T-helper 22 cell (primary cell): ENCODE measurements around the gene SGTA.

ENCODE experiments used
- DNase-seq: peaks from one replicate; pipeline ENCODE4 v3.0.0-alpha.2; 2020; ENCODE audit warnings: low read depth

Gene SGTA

DNA sequence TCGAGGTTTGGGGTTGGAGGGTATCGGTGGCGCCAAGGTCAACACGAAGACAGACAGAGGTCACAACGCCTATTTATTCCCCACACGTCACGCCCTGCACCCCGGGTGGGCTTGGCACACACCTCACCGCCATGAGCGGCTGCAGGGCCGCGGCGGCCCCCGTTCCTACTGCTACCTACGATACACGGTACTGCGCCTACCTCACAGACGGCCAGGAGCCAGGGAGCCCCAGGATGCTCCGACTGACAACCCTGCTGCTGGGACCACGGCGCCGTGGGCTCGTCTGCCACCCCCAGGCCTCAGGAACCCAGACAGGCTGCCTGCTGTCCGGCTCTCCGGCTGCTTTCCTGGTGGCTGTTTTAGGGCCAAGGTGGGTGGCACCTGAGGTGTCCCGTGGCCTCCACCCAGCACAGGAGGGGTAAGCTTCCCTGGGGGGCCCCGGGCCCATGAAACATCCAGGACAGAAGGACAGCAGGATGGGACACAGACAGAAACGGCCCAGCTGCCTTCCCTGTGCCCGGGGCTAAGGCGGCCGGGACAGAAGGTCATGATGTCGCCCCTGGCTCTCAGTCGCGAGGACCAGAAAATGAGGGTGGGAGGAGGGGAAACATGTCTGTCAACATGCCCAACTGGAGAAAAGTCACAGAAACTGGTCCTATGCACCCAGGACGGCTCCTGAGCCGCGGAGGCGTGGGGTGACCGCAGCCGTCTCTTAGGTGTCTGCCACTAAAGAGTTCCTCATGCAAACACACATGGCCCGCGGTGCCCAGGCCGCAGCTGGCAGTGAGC lies 28.2 kb downstream of the SGTA start:
- DNase-seq = no peak

DNA sequence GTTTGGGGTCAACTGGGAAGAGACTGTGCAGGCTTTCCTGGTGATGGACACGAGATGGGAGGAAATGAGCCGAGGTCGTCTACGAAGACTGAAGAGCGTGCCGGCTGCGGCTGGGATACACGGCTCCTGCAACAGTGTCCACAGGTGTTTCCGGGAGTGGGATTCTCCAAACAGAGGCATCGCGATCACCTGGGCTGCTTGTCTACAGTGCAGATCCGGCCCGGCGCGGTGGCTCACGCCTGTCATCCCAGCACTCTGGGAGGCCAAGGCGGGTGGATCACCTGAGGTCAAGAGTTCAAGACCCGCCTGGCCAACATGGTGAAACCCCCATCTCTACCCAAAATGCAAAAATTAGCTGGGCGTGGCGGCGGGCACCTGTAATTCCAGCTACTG lies 31.6 kb downstream of the SGTA start:
- no peak for DNase-seq

DNA sequence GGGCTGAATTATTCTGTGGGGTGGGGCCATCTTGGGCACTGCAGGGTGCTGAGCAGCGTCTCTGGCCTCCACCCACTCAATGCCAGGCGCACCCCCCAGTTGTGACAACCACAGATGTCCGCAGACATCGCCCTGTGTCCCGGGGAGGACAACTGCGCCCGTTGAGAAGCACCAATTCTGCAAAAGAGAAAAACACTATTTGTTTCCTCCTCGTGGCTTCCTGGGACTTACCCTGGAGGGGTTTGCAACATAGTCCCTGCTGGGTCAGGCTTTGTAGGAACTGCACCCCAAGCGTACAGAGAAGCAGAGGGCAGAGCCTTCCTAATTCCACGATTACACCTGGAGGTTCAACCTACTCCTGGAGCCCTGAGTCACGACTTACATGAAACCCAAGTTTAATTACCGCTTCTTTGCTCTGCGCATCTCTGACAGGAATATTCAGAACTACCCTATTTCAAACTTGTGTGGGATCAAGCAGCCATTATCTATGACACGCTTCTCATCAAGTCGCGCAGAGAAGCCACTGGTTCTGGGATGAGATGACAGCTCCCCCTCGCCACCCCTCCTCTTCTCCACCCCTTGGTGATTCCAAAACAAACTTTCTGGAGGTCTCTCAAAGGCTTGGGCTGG lies 32.1 kb downstream of the SGTA start:
- DNase-seq = no peak

DNA sequence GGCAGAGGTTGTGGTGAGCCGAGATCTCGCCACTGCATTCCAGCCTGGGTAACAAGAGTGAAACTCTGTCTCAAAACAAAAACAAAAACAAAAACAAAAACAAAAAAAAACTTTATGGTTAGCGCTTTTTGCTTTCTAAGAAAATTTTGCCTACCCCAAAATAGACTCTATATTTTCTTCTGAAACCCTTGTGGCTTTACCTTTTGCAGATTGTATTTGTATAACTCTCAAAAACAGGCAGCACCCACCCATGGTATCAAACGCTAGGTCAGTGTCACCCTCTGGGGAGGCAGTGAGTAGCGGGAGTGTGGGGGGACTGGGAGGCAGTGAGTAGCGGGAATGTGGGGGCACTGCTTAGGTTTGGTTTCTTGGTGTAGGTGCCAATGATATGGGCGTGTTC lies 35.7 kb downstream of the SGTA start:
- no peak for DNase-seq

DNA sequence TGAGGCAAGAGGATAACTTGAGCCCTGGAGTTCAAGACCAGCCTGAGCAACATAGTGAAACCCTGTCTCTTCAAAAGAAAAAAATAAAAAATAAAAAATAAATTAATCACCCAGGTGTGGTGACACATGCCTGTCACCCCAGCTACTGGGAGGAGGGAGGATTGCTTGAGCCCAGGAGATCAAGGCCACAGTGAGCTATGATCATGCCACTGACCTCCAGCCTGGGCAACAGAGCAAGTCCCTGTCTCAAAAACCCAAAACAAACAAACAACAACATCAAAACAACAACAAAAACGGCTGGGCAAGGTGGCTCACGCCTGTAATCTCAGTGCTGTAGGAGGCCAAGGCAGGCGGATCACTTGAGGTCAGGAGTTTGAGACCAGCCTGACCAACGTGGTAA lies 39.0 kb downstream of the SGTA start:
- no peak for DNase-seq

DNA sequence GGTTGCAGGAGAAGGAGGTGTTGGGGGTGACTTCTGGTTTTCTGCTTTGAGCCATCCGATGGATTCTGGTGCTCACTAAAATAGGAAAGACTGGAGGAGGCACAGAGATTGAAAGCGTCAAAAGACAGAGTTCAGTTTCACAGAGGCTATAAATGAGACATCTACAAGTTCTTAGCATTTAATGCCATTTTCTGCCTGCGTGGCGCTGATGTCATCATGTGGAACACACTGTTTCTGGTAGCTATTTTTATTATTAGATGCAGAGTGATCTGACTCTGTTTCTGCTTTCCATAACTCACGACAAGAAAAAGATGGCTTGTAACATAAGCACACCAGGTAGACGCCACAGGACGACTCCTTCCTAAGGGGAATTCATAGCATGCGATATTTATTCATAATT lies 40.0 kb downstream of the SGTA start:
- no peak for DNase-seq

DNA sequence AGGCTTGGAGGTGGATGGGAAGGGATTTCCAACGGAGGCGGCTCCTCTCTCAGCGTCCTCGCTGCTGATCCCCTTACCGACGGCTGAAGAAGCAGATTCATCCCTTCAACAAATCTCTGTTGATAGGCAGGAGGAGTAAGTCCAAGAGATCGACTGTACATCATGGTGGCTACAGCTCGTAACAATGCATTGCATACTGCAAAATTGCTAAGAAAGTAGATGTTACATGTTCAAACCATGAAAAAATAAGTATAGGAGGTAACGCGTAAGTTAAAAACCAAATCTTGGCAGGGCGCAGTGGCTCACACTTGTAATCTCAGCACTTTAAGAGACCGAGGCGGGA lies 42.8 kb downstream of the SGTA start:
- no peak for DNase-seq

DNA sequence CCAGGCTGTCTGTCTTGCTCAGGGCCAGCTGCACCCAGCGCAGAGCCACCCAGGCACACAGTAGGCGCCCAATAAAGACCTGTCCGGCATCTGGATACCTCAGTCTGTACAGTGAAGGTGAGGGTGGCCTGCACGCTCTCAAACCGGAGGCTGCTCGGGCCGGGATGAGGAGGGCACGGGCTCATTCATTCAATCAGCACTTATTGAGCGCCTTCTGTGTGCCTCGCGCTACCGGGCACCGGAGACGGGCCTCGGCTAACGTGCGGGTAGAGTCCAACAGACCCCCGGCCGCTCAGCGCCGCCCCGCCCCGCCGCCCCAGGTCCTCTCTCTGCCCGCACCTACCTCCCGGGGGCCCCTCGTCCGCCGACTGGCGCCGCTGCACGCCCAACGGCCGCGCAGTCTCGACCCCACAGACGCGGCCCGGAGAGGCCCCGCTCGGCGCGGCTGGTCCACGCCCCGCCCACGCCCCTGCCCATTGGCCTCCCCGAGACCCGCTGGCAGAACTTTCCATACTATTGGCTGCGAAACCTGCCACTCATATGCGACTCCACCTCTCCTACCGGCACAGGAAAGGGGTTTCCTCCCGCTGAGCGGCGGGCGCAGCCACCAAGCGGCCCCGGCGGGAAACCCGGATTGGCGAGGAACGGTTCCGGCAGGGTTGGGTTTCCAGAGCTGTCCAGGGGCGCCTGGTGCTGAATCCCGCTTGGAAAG lies 43.3 kb downstream of the SGTA start, which contains the start of gene SLC39A3:
Gene SLC39A3 (minus strand): TSS at position 416 of the 712 bp plus-strand sequence. CDS start 2,760 bp downstream, outside the sequence.
- DNase-seq = peak; percentile 98

DNA sequence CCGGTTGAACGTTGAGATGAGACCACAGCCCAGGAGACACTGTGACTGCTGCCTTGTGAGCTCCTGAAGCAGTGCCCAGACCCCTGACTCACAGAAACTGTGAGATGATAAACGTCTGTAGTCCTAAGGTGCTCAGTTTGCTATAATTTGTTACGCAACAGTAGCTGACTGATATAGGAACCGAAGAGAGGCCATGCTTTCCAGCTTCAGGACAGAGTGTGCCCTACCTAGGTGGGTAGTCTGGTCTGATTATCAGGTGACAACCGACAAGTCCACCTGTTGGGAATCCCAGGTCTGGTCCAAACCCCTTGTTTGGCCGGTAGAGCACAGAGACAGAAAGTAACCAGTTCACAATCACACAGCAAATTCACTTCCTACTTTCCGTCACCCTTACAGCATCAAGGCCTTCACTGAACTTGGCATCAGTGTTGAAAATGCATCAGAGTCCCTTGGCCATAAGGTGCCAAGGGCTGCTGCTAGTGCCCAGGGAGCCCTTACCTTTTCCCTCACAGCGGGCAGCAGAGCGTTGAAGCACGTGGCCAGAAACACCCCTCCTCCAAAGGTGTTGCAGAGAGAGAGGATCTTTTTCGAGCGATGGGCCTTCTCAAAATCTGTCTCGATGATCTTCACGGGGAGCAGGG lies 46.4 kb downstream of the SGTA start:
- no peak for DNase-seq

DNA sequence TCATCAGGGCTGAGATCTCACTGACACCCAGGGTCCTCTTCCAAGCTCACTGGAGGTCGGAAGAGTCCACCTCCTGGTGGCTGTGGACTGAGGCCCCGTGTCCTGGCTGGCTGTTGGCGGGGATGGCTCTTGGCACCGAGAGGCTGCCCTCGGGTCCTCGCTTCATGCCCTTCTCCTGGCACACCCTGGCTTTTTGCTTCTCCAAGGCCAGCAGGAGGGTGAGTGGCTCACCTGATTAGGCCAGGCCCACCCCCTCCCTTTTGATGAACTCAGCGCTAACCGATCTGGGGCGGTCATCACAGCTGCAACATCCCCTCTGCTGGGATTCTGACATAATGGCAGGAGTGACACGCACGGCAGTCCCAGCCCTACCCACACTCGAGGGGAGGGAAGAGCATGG lies 47.7 kb downstream of the SGTA start:
- no peak for DNase-seq

DNA sequence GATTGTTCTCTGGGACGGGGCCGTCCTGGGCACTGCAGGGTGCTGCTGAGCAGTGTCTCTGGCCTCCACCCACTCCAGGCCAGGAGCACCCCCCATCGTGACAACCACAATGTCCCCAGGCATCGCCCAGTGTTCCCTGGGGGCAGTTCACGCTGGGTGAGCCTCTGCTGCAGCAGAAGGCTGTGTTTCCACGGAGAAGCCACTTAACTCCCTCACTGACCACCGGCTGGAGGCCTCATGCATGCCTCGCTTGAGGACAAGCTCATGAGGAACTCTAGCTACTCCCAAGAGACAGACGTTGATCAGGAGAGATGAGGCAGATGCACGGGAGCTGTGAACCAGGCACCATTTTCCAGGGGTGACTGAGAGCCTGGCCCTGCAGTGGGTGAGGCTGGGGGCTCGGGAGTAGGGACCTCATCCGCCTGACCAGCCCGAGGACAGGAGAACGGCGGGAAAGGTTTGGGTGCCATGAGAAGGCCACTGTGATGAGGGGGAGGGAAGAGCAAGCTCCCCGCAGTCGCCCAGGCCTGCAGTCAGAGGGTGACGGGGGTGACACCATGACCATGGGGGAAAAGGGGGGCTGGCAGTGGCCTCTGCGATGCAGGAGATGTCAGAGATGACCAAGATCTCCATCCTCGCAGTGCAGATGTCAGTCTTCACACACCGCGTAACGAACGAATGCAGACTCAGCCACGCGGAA lies 48.3 kb downstream of the SGTA start:
- no peak for DNase-seq

DNA sequence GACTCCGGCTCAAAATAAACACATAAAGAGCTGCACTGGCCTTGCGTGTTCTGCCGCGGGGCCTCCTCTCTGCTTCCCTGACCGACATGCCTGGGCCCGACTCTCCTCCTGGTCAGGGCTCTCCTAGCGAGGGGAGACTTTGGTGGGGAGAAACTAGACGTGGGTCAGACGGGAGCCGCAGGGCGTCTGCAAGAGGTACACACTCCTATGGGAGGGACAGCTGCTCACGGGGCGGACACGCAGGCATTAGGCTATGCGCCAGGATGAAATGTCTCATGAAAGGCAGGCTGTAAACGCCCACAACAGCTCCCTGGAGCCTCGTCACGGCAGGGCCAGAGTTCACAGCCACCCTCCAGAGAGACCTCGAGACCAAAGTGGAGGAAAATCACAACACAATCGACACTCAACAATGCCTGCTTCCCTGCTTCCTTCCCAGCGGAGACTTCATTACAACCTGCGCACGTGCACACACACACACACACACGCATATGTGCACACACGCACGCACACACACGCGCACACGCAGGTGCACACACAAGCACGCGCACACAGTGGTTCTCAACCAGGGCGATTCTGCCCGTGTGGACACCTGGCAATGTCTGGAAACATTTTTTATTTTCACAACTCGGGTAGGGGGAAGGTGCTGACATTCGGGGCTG lies 49.0 kb downstream of the SGTA start:
- no peak for DNase-seq

DNA sequence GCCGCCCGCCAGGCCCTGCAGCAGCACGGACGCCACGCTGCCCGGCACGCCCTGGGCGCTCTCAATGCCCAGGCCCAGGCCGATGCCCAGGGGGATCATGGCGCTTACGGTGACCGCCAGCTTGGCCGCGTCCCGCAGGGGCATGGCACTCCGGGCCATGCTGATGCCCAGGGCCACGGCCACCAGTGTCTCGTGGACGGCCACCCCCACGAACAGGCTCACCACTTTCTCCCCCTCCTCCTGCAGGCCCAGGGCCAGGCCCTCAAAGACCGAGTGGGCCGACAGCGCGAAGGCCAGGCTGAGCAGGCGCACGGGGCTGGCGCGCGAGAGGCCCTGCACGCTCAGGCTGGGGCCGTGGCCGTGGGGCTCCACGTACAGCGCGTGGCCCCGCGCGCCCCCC lies 50.2 kb downstream of the SGTA start:
- DNase-seq = no peak

DNA sequence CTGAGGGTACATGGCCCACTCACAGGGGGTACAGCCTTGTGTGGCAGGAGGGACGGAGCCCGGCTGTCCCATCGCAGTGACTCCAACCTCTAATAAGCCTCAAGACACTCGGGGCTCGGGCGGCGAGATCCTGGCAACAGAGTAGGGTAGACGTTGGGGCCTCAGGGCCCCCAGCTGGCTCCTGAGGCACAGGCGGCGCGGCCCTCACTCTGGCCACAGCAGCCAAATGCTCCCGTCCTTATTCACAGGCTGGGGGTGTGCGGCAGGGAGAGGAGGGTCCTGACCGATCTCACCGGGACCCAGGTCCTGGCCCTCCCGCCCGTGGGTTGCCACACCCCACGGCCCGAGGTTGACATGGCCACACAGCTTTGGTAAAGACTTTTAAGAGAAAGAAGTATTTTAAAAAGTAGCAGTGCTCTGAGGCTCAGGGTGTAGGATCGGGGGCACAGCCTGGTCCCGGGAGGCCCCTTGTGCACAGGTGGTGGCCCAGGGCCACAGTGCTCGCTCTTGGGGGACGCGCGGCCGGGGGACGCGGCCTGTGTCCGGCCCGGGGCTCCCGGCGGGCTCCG lies 50.8 kb downstream of the SGTA start:
- DNase-seq = no peak

DNA sequence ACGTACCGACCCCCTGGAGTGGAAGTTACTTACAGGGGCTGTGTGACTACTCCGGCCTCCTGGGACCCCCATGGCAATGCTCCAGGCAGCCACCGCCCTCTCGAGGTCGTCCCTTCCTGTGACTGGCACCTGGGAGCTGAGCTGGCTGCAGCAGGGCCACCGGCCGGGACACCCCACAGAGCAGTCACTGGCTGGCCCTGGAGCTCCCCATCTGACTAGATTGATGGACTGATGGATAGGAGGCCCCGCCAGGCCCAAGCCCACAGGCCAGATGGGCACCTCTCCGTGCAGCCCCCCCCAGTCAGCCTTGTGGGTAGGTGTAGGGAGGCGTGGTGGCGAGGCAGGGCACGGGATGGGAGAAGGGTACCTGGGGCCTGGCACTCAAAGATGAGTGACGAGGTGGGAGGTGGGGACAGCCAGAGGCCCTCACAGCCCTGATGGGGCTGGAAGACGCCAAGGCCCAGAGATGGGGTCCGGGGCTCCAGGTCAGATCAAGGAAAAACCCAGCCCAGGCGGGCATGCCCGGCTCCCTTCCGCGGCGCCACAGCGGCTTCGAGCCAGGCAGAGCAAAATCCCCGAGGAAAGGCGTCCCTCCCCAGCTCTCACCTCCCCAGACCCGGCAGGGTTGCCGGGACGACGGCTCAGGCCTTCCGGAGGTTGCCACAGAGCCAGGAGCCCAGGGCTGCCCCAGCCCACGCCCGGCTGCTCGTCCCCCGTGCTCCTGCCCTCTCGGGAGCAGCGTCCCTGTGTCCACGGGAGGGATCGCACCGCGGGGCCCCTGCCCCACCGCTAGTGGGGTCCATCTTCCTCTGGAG lies 51.7 kb downstream of the SGTA start:
- no peak for DNase-seq

DNA sequence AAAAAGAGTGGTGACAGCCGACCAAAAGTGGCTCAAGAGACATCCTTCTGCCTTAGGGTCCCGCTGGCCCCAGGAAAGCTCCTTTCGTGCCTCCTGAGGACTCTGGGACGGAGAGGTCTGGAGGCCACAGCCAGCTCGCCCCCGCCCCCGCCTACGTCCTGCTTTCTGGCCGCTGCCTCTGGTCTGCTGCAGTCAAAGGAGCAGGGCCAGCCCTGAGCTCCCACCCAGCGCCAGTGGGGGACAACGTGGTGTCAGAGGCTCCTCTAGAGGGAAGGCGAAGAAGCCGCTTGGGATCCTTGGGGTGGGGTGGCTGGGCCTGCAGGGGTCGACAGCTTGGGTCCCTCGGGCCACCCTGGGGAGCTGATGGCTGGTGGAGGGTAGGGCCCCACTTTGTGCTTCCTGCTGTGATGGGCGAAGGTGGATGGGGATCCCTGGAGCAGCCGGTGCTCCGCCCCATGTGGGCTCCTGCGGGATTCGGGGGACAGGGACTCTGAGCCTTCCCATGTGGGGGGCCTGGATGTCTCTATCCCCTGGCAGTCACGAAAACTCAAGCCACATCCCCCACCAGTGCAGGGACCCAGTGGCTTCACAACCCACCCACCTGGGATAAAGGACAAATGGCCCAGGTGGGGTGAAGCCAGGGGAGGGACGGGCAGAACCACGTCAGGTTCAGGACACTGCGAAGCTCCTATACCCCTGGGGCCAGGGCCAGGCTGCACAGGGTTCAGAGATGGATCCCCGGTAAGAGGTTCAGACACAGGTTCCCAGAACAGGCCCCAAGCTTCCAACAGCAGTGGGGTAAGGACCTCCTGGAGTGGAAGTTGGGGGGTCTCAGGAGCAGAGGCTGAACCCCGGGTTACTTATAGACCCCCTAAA lies 52.9 kb downstream of the SGTA start:
- DNase-seq = no peak

DNA sequence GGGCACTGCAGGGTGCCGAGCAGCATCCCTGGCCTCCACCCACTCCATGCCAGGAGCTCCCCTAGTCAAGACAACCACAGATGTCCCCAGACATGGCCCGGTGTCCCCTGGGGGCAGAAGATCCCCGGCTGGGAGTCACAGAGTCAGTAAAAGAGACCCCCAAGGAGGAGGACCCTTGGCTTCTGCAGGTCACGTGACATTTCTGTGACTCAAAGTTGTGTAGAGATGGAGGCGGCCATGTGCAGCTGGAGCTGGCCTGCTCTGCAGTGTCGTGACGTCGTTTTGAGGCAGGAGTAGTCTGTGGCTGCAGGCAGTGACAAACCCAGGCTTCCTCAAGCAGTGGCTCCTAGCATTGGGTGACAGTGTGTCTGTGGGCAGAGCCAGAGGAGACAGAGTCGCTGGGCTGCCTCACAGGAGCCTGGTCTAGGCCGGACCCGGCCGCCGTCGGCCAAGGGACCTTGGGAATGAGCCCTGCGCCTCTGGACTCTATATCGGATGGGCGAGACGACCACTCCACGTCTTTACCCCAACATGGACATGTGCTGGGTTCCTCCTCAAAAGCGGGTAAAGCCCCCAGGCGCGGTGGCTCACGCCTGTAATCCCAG lies 54.2 kb downstream of the SGTA start:
- DNase-seq = no peak

DNA sequence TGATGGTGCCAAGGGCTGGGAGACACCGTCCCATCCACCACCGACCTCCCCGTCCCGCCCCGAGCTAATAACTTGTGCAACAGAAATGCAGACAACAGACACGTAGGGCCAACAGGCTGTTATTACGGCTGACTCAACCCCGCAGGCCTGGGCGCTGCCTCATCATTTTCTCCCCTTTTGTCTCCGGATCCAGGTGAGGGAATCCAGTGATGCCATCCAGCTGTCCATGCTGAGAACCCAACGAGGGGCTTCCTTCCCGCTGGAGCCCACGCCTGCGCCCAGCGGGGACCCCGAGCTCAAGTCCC lies 55.5 kb downstream of the SGTA start:
- DNase-seq = no peak
